Esophagus squamous epithelium (tissue), 4 donors: Measurements from ENCODE around the gene ZDHHC14.

Source experiments
- POLR2A ChIP-seq, 4 donors: fragments of 450-650 bp; IDR thresholded peaks; one replicate each; pipeline ENCODE4 v1.6.1; 2017; ENCODE audit warnings: antibody characterized with exemption in 4 of 4, mild to moderate bottlenecking in 4 of 4, moderate library complexity in 3 of 4
- TF ChIP-seq, protein P1 (sequence below), 6 experiments: fragments of 450-650 bp in 4 of 6; fragments of 200-600 bp in 2 of 6; sonication (generic) in 2 of 6; IDR thresholded peaks; one replicate each; pipeline ENCODE4 v1.5.1; 2016 to 2019; ENCODE audit warnings: antibody characterized with exemption in 6 of 6, mild to moderate bottlenecking in 4 of 6, moderate library complexity in 4 of 6

DNA sequence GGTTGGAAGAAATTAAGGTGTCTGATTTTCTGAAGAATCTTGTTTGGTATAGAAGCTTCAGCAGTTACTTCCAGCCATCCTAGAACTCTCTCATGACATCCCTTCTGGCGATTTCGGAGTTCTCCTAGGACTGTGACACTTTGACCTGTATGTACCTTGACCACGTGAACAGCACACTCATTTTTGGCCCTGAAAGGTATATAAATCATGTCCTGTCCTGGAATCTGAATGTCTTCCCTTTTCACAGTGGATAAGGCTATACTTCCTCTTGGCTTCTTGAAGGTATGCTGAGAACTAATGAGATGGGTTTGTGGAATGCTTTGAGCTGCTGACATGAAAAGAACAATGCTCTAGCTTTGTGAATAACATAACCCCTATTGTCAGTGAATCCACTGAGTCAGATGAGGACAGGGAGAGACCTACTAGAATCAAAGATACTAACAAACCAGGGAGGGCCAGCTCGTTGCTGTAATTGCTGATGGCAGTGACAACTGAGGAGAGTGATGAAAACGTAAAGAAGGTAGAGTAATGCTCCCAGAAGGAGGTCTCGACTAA is 6.0 kb upstream of the ZDHHC14 start:
- TF ChIP-seq, protein P1, sequence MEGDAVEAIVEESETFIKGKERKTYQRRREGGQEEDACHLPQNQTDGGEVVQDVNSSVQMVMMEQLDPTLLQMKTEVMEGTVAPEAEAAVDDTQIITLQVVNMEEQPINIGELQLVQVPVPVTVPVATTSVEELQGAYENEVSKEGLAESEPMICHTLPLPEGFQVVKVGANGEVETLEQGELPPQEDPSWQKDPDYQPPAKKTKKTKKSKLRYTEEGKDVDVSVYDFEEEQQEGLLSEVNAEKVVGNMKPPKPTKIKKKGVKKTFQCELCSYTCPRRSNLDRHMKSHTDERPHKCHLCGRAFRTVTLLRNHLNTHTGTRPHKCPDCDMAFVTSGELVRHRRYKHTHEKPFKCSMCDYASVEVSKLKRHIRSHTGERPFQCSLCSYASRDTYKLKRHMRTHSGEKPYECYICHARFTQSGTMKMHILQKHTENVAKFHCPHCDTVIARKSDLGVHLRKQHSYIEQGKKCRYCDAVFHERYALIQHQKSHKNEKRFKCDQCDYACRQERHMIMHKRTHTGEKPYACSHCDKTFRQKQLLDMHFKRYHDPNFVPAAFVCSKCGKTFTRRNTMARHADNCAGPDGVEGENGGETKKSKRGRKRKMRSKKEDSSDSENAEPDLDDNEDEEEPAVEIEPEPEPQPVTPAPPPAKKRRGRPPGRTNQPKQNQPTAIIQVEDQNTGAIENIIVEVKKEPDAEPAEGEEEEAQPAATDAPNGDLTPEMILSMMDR (IDR thresholded peaks at IDR 0.05), result no peak
- no peak for TF ChIP-seq POLR2A (IDR thresholded peaks at IDR 0.05)
